Activated gamma-delta T cell treated with Interleukin-2 at 50 U/mL for 16 hours (primary cell): Measurements from ENCODE around the gene SKA1.
"Not testable (repeated sequence)": the region's sequence is repeated elsewhere in the genome, so short reads cannot be mapped to it uniquely, and the experiment has no call there.

Experiments
- DNase-seq: peaks from one replicate; pipeline ENCODE4 v3.0.0-alpha.2; 2020

The SKA1 gene

DNA sequence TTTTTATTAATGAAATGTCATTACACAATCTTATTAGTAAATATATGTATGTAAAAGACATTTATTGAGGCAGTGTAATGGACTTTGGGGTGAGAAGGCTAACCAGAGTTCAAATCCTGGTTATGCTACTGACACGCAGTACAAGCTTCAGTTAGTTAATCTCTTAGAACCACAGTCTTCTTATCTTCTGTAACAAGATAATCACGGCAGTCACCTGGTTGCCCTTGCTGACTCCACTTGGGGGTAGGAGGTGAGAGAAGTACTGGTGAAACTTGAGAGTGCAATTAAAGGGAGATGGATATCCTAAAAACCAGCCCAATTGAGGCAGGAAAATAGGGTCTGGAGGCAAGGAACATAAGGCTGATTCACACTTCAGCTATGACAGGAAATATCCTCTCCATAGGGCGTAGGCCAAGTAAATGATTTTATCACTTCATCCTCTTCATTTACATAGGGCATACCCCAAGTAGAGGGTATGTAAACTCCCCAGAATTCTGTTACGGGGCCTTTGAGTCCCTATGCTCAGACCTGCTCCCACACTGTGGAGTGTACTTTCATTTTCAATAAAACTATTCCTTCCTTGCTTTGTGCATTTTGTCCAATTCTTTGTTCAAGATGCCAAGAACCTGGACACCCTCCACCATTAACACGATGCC is 21.3 kb downstream of the SKA1 start:
- no peak for DNase-seq

DNA sequence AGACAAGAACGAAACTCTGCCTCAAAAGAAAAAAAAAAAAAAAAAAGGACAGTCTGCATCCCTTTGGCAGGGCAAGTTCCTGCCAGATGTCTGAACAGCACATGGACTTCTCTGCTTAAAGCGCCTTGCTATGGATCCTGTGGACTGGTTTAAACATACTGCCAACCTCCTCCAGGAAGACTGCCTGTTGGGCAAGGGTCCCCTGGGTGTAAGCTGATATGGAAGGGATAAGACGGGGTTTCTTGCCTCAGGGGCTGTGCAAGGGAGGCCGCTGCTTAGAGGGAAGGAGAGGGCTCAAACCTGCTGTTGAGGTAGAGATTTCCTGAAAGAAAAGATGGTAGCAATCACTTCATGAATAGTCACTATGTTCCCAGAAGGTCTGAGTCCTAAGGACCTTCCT is 22.2 kb downstream of the SKA1 start:
- DNase-seq: no peak

DNA sequence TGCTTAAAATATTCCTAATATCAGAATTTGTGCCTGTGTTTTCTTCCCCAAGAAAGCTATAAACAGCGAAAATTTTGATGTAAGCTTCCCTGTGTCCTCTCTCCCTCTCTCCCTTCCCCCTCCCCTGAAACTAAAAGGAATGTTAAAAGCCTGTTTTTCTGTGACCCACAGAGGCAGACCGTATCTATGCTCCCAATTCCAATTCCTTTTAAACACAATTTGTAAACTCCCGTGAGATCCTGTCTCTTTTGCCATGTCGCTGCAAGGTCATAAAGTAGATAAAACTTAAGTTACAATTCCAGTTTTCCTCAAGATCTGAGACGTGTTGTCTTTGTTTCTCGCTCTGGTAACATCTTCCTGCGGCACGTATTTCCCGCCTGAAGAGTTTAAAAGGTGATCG is 23.3 kb downstream of the SKA1 start:
- DNase-seq: no peak

DNA sequence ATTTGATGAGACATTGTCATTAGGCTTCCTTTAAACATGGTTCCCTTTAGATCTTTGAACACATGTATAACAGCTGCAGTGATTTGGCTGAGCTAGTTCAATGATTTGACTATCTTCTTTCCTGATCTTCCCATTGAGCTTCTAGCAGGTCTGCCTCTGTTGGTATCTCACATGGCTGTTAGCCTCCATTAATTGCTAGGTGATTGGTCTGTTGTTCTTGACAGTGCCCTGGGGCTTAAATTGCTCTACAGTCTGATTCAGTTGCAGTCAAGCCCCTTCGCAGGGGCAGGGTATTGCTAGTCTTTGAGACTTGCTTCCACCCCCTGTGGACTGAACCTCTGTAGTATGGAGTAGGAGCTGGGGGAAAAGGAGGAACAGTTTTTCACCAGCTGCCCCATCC is 24.1 kb downstream of the SKA1 start:
- DNase-seq: no peak

DNA sequence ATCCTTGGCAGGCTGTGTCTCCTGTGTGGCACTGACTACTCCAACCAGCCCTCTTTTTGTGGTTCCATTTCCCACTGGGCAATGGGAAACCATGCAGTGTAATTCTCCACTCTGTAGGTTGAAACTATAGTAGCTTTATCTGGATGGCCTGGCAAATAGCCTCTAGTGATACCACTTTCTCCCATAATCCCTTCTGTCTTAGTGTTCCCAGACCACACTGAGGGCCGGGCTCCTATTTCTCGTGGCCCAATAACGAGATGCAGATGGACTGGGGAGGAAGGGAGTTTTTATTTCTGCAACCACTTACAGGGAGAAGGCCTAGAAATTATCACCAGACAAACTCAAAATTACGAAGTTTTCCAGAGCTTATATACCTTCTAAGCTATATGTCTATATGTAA is 24.7 kb downstream of the SKA1 start:
- DNase-seq: no peak

DNA sequence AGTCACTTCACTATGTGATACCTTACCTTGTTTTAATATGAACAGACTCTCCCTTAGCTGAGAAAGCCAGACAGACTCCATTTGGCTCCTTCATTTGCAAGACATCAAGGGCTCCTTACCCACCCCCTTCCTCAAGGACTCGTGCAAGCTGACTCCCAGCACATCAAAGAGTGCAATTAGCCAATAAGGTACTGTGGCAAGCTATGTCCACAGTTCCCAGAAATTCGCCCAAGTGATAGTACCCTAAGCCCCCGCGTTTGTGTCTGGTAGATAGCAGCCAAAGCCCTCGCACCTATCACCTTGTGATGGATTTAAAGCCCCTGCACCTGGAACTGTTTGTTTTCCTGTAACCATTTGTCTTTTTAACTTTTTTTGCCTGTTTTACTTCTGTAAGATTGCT is 25.6 kb downstream of the SKA1 start:
- not testable (repeated sequence) for DNase-seq

DNA sequence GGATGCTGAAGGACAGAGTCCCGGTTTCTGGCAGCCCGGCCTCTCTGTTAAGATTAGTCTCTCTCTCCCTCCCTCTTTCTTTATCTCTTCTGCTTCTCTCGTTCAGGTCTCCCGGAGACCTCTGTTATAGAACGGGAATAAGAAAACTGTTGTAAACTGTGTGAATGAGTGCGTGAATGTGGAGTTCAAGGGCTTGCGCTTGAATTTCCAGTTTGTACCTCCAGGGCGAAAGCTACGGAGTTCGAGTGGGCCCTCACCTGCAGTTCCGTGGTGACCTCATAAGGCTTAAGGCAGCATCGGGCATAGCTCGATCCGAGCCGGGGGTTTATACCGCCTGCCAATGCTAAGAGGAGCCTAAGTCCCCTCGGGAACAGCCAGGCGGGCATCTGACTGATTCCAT is 26.4 kb downstream of the SKA1 start:
- no peak for DNase-seq

DNA sequence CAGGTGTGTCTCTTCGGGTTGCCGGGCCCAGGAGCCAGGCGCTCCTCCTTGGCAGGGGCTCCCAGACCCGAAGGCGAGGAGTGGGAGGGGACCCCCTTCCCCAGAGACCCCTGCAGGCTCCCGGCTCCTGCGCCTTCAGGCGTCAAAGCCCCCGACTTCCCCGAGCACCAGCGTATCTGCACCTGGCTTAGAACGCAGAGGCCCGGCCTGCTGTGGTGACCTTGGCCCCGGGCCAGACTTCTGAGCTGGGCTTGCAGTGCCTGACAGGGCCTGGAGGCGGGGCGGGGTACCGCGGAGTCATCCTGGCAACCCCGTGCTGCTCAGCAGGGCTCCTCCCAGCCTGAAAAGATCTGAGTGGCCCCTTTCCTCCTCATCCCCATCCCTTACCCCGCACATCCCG is 27.0 kb downstream of the SKA1 start:
- DNase-seq: no peak

DNA sequence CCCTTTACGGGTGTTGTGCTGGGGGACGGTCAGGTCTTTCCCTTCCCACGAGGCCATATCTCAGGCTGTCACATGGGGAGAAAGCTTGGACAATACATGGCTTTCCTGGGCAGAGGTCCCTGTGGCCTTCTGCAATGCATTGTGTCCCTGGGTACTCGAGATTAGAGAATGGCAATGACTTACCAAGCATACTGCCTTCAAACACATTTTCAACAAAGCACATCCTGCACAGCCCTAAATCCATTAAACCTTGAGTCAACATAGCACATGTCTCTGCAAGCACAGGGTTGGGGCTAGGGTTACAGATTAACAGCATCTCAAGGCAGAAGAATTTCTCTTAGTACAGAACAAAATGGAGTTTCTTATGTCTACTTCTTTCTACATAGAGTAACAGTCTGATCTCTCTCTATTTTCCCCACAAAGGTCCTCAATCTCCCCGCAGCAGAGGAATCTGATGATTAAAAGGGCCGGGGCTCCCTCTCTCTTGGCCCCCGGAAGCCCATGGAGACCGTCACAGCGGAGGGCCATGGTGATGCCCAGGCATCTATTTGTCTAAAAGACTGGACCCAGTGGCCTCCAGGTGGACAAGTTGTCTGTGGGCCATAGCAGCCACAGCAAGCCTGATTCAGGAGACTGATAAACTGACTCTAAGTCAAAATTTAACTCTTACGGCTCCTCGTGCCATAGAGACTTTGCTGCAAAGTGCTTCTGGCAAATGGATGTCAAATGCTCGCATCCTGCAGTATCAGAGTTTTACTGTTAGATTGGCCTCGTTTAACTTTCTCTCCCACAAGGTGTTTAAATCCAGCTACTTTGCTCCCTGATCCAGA is 30.1 kb downstream of the SKA1 start:
- not testable (repeated sequence) for DNase-seq

DNA sequence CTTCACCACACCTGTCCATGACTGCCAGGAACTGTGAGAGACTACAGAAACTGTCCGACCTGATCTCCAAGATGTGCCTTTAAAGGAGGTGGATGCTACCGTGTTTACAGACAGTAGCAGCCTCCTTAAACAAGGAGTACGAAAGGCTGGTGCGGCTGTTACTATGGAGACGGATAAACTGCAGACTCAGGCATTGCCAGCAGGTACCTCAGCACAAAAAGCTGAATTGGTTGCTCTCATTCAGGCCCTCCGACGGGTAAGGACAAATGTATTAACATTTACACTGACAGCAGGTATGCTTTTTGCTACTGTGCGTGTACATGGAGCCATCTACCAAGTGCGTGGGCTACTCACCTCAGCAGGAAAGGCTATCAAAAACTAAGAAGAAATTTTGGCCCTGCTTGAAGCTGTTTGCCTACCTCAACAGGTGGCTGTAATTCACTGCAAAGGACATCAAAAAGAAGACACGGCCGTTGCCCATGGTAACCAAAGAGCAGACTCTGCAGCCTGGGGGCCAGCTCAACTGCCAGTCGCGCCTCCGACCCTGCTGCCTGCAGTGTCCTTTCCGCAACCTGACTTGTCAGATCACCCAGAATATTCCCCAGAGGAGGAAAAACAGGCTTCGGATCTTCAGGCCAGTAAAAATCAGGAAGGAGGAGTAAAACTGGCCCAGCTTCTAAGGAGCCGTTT is 30.9 kb downstream of the SKA1 start:
- no peak for DNase-seq

DNA sequence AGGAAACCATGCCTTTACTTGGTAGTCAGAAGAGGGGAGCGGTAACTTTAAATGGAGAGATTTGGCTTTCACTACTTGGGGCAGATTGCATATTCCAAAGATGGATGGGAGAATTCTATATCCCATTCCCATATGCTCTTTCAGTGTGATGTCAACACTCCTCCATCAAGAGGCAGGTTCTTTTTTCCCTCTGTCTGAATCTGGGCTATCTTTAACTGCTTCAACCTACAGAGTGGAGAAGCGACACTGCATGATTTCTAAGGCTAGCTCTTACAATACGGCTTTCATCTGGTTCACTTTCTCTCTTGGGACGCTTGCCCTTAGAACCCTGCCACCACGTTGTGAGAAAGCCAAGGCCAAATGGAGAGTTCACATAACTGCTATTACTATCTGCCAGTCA is 34.4 kb downstream of the SKA1 start:
- DNase-seq: no peak

DNA sequence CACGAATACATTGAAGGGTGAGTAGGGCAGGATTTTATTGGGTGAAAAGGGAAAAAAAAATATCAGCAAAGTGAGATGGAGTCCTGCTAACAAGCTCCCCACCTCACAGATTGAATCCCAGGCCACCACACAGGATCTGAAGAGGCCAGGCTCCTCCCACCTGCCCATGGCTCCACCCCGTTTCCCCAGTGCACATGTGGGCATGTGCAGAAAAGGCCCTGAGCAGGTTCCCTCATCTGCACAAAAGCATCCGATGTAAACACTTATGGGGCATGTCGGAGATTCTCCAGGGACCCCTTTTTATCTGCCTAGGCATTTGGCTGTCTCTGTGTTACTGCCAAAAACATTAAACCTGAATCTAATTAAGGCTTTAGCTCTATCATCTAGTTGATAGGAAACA is 35.2 kb downstream of the SKA1 start:
- no peak for DNase-seq

DNA sequence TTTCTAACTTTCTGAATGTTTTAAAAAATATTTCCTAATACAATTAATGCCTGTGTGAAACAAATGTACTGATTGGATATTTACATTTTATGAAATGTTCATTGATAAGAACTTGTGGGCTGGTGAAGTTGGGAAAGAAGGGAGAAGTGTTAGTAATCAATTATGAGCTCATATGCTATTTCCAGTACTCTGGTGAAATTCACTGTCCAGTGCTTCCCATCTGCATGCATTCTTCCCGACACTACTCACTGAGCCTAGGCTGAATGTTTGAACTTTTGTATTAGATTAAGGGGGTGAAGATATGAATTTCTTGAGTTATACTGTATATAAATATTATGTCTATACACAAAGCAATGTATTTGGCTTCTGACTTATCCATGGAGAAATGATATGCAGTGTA is 36.0 kb downstream of the SKA1 start:
- DNase-seq: no peak

DNA sequence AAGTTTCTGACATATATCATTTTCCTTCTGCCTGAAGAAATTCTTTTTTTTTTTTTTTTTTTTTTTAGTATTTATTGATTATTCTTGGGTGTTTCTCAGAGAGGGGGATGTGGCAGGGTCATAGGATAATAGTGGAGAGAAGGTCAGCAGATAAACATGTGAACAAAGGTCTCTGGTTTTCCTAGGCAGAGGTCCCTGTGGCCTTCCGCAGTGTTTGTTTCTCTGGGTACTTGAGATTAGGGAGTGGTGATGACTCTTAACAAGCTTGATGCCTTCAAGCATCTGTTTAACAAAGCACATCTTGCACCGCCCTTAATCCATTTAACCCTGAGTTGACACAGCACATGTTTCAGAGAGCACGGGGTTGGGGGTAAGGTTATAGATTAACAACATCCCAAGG is 42.0 kb downstream of the SKA1 start:
- DNase-seq: not testable (repeated sequence)

DNA sequence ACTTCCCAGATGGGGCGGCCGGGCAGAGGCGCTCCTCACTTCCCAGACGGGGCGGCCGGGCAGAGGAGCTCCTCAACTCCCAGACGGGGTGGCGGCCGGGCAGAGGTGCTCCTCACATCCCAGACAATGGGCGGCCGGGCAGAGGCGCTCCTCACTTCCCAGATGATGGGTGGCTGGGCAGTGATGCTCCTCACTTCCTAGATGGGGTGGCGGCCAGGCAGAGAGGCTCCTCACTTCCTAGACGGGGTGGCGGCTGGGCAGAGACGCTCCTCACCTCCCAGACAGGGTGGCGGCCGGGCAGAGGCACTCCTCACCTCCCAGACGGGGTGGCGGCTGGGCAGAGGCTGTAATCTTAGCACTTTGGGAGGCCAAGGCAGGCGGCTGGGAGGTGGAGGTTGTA is 42.9 kb downstream of the SKA1 start:
- DNase-seq: not testable (repeated sequence)

DNA sequence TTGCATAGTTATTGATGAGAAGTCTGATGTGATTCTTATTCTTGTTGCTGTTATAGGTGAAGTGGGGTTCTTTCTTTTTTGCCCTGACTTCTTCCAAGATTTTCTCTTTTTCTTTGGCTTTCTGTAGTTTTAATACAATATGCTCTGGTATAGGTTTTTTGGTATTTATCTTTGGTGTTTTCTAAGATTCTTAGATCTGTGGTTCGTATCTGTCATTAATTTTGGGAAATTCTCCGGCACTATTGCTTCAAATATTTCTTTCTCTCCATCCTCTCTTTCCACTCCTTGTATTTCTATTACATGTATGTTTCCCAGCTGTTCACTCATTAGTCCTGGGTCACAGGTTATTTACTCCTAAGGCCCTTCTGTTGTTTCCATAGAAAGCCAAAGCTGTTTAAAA is 43.8 kb downstream of the SKA1 start:
- DNase-seq: no peak

DNA sequence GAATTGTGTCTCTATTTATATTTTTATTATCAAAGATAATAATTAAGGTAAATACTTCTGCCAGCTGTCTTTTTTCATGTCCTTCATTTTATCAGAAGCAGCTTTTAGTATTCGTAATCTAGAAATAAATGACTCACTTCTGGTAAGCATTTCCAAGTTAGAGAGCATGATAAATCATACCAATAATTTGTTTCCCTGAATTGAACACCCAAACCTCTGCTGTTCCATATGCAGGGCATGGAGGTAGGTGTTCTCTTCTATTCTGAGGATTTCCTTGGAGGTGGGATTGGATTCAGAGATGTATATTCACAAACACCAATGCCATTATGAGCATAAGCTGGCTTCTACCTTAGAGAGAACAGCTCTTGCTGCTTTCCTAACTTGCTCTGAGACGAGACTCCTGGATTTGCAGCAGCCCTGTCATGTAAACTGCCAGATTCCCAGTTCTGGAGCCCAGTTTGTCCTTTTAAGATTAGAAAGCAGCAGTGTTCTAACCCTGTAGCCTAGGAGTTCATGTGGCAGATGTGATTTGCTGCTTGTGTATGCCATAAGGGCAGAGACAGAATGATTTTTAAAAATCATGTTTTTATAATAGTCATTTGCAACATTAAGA is 47.5 kb downstream of the SKA1 start:
- no peak for DNase-seq

DNA sequence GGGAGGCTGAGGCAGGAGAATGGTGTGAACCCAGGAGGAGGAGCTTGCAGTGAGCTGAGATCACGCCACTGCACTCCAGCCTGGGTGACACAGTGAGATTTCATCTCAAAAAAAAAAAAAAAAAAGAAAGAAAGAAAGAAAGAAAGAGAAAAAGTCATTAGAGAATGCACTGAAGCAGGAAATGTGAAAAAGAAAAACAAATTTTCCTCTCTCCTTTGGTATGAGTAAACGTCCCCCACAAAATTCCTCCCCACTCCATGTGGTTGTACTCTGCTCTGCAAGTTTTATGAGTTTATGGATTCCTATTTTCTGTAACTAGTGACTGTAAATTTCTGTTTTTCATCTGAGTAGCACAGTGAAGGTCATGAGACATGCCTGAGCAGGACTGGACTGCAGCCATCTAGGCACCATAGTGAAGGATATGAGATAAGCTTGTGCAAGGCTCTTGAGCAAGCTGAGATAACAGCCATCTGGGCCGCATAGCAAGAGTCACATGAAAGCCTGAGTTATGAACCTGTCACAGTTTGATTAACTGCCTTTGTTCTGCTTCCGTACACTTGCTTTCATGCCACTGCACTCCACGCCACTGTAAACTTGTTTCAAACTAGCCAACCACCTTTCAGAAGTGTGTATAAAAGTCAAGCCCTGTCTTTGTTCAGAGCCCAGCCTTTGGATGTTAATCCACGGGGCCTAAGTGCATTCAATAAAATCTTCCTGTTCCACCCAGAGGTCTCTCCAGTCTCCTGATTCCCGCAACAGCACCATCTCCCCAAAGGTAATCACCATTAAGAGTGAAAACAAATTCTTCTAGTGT is 50.2 kb downstream of the SKA1 start:
- DNase-seq: no peak

DNA sequence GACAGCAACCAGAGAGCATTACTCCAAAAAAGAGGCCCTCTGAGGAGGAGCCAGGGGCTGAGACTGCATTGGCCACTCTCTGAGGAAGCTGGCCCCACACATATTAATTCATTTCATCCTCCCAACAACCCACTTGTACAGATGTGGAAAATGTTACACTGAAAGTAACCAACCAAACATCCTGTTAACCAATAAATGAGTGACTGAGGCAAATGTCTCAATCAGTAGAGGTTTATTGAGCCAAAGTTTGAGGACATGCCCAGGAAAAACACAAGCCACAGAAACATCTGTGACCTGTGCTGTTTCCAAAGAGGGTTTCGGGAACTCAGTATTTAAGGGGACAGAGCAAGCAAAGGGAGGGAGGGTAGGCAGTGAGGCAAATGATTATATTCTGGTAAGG is 53.0 kb downstream of the SKA1 start:
- no peak for DNase-seq

DNA sequence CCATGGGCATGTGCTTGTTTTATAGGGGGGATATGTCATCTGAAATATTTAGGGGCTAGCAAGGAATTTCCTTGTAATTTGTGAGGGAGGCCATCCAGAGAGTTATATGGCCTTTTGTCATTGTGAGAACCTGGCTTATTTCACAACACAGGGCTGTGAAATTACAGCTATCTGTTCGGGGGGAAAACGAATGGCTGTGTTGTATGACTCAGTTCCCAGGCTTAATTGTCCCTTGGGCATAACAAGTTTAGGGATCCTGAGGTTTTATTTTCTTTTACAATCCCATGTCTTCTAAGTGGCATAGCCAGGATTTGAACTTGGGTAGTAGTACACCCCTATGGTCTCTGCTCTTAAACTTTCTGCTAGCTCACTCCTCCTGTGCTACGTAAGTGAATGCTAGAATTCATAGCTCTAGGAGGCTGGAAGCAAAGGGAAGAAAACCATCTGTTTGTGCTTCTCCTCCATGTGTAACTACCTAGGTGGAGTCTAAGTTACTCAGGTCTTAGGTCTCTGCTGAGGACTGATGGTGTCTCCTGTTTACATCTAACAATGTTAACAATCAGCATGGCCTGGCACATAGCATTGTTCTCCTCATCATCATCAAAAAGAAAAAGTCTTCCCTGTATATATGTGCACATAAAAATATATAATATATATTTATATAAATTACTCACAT is 53.8 kb downstream of the SKA1 start:
- DNase-seq: no peak

DNA sequence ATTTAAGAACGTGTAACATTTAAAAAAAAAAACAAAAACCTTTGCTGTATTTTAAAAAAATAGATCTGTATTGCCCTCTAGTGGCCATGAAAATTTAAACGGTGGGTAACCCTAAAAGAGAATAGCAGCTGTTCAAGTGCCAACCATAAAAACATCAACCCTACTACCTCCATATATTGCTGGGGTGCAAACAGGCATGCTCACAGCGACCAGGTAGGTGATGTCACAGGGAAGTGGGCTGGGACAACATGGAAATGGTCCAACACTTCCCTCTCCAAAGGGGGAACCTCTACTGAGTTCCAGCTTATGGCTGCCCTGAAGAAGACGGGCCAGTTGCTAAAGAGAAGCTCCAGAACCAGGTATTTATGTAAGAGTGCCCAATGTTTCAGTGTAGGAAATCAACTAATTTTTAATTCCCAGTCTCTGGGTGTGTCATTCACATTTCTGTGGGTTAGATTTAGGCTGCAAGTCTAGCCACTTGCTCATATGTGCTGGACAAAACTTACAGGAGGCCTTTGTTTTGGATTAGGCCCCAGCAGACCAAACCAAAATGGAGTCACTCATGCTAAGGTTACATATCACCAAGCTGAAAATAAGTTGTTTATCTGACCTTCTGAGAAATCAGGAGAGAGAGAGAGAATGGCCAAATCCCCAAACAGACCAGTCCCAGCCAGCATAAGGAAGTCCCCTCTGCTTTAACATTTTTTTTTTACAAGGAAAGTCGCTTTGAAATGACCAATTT is 54.5 kb downstream of the SKA1 start:
- DNase-seq: no peak
